ELF-1 (cell line): ENCODE measurements around the gene PRND.
"Not testable (repeated sequence)": the region's sequence is repeated elsewhere in the genome, so short reads cannot be mapped to it uniquely, and the experiment has no call there.

Source experiments
- DNase-seq: peaks from one replicate; pipeline ENCODE4 v3.0.0-alpha.2; 2016; ENCODE audit warnings: low read depth, low spot score

The PRND gene

GRCh38 chr20:4721719-4722118, at the start of gene PRND:
PRND (plus strand) TSS chr20:4721909; CDS start chr20:4724552, 2,643 bp downstream.
- DNase-seq, result no peak

- no peak for DNase-seq
Observed at GRCh38 chr20:4672948-4673347, 48.8 kb upstream of the PRND start.

GRCh38 chr20:4673371-4674001, 48.2 kb upstream of the PRND start:
- peak; percentile 28 for DNase-seq

GRCh38 chr20:4674672-4675071, 47.0 kb upstream of the PRND start:
- no peak for DNase-seq

- no peak for DNase-seq
Observed at GRCh38 chr20:4677846-4678245, 43.9 kb upstream of the PRND start.

- DNase-seq, result no peak
Observed at GRCh38 chr20:4681401-4681800, 40.3 kb upstream of the PRND start.

- DNase-seq, result no peak
Observed at GRCh38 chr20:4681991-4682401, 39.7 kb upstream of the PRND start.

GRCh38 chr20:4682682-4683081, 39.0 kb upstream of the PRND start:
- DNase-seq, result no peak

- DNase-seq, result no peak
Observed at GRCh38 chr20:4683261-4683660, 38.4 kb upstream of the PRND start.

GRCh38 chr20:4684837-4685413, 36.8 kb upstream of the PRND start:
- peak; percentile 55 for DNase-seq

GRCh38 chr20:4685923-4686221, 35.8 kb upstream of the PRND start:
- DNase-seq, result no peak

GRCh38 chr20:4688305-4688704, 33.4 kb upstream of the PRND start:
- no peak for DNase-seq

GRCh38 chr20:4689220-4689619, 32.5 kb upstream of the PRND start:
- DNase-seq, result no peak

- DNase-seq, result no peak
Observed at GRCh38 chr20:4691753-4692152, 30.0 kb upstream of the PRND start.

GRCh38 chr20:4694076-4694475, 27.6 kb upstream of the PRND start:
- no peak for DNase-seq

GRCh38 chr20:4697189-4697830, 24.4 kb upstream of the PRND start:
- DNase-seq, result no peak

- no peak for DNase-seq
Observed at GRCh38 chr20:4697831-4698221, 23.9 kb upstream of the PRND start.

GRCh38 chr20:4699216-4699615, 22.5 kb upstream of the PRND start:
- DNase-seq, result no peak

- no peak for DNase-seq
Observed at GRCh38 chr20:4699957-4700356, 21.8 kb upstream of the PRND start.

GRCh38 chr20:4702562-4703280, 19.0 kb upstream of the PRND start:
- no peak for DNase-seq

GRCh38 chr20:4703281-4703676, 18.4 kb upstream of the PRND start:
- DNase-seq, result no peak

GRCh38 chr20:4706941-4707340, 14.8 kb upstream of the PRND start:
- DNase-seq, result not testable (repeated sequence)

GRCh38 chr20:4708036-4708435, 13.7 kb upstream of the PRND start:
- DNase-seq, result no peak
